Activated naive CD4-positive, alpha-beta T cell treated with anti-CD3 and anti-CD28 coated beads, Interleukin-2, amount 50 U/mL, for 16 hours (primary cell): ENCODE results near the gene GRHPR.

Experiments
- DNase-seq: peaks from one replicate; pipeline ENCODE4 v3.0.0-alpha.2; 2020

GRHPR gene

DNA sequence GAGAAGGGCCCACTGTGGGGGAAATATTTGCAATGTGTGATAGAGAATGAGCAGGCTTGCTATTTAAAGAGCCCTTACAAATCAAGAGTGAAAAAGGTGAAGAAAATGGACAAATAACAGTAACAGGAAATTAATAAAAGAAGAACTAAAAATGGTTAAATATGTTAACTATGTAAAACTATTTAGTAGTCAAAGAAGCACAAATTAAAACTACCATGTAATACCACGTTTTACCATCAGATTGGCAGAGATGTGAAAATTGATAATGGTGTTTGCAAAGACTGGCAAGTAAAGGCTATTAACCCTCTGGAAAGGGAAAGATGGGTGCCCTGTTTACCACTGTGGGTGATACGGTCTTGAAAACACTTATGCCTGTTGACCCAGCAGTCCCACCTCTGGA, 23.2 kb upstream of the GRHPR start:
- no peak for DNase-seq

DNA sequence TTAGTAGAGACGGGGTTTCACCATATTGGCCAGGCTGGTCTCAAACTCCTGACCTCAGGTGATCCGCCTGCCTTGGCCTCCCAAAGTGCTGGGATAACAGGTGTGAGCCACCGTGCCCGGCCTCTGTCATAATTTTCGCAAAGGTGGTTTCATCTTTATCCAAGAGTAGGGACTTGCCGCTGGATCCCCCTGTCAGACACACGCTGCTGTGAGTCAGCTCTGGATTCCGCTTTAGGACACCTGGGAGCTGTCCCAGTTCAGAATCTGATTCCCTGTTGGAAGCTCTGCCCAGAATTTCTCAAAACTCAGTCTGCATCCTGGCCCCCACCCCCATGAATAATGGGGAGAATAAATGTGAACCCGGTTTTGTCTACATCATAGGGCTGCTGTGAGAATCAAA, 17.9 kb upstream of the GRHPR start:
- DNase-seq: no peak

DNA sequence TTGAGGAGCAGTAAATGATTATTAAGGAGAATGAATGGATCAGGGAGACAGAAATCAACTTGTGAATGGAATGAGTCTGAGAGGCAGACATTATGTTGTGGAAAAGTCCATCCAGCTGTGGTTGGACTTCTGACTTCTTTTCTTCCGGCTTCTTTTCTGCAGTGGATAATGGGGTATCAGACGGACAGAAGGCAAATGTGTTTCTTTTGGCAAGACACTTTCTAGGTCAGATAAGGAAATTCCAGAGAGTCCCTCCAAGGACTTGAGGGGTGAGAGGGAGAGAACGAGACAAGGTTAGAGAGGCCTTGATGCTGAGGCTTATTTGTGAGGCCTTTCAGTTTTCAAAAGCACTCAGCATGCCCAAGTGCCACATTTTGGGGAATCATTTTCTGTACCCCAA, 17.1 kb upstream of the GRHPR start:
- no peak for DNase-seq

DNA sequence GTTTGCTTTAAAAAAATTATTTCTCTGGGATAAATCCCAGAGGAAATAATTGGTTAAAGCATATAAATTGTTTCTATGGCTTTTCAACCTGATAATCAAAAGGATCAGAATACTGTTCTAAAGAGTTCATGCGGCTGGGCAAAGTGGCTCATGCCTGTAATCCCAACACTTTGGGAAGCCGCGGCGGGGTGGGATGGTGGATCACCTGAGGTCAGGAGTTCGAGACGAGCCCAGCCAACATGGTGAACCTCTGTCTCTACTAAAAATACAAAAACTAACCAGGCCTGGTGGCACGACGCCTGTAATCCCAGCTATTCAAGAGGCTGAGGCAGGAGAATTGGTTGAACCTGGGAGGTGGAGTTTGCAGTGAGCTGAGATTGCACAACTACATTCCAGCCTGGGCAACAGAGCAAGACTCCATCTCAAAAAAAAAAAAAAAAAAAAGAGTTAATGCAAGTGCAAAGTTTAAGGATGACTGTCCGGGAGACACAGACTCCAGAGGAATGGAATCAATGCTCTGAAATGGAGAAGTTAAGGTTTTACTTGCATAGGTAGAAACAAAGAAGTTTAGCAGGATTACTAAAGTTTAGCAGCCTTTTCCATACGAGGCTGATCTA, 16.6 kb upstream of the GRHPR start:
- no peak for DNase-seq

- DNase-seq: no peak
These were observed 15.7 kb upstream of the GRHPR start for GRCh38 chr9:37406603-37407401.

DNA sequence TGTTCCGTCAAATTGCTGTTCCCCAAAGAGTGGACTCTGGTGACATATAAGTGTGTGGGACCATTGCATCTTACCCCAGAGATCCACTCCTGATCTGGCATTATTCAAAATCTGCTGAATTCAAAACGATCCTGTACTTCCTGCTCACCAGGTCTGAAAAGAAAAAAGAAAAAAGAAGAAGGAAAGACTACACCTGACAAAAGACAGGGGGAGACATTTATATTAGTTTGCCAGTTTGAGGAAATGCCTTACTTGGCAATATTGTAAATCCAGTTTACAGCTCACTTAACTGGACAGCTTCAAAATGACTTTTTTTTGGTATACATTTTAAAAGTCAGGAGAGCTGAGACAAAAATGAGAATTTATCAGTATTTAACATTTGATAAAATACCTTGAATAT, 15.0 kb upstream of the GRHPR start:
- DNase-seq: no peak

DNA sequence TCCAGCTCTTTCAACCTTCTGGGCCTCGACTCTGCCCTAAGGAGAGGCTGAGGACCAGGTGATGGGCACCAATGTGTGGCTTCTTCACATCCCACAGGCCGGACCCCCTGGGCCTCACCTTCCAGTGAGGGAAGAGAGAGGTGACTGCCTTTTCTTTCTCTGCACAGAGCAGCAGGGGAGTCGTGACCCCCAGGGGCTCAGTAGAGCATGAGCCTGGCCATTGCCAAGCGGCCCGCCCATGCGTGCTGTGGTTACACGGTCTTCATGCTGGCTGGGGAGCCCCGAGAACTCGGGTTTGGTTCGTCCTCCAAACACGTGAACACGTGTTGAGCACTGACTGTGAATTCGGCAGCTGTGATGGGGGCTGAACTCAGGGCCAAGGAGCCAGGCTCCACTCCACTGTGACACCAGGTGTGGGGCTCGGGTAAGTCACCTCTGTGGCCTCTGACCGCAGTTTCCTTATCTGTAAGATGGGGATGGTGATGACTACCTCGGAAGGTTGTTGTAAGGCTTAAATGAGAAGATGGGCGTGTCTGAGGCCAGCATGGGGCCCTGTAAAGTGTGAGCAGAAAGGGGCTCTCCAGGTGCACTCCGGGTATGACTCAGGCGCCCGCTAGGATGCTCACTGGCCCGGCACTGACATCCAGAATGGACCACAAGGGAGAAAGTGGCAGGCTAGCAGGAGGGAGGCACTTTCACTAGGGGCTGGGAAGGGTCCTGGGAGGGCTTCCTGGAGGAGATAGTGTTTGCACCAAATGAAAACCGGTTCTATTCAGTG, 13.4 kb upstream of the GRHPR start:
- DNase-seq: no peak

GRCh38 chr9:37410354-37410861, 12.1 kb upstream of the GRHPR start:
- DNase-seq: no peak

- DNase-seq: no peak
These were observed 11.3 kb upstream of the GRHPR start for GRCh38 chr9:37410969-37411785.

DNA sequence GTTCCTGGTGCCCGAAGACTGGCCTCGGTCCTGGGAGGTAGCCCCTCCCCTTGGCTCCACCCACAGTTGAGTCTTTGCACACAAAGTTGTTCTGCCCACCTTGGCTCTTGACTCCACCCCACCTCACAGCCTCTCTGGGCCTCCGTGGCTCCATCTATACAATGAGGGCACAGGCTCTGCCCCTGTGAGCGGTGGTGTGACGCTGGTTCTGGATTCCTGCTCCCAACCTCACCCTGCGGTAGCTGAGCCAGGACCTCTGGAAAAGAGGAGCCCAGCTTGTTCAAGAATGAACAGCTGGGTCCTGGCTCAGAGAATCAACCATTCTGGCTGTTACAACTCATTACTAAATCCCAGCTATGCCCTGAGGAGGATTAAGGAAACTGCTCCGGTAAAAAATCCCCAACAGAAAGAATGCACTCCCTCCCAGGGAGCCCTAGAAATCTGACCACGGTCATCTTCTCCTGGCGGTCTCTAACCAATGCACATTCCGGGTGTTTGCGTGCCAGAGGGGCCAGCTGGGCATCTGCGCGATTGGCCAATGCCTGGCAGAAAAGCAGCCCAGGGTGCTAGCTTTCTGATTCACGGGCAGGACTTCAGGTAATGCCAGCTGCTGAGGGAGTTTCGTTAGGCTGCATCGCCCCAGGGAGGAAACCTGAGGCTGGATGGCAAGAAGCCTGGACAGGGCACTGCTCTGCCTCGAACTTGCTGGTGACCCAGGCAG, 9.9 kb upstream of the GRHPR start:
- DNase-seq: no peak

DNA sequence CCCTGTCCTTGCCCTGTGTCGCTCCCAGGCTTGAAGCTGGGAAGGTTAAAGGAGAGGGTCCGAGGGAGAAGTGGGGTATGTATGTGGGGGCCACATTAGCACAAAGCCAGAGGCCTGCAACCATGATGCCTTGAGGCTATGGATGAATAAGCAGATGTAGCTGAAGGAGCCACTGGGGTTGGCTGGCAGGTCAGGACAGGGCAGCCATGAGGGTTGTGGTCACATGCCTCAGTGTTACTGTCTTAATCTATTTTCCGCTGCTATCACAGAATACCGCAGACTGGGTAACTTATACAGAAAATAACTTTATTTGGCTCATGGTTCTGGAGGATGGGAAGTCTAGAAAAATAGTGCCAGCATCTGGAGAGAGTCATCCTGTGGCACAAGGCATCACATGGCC, 9.2 kb upstream of the GRHPR start:
- no peak for DNase-seq

- DNase-seq: no peak
These were observed 8.0 kb upstream of the GRHPR start for GRCh38 chr9:37414503-37414943.

- DNase-seq: peak; percentile 79
These were observed 7.3 kb upstream of the GRHPR start for GRCh38 chr9:37415011-37415719.

- no peak for DNase-seq
These were observed 5.2 kb upstream of the GRHPR start for GRCh38 chr9:37417252-37417803.

GRCh38 chr9:37417857-37418618, 4.5 kb upstream of the GRHPR start:
- no peak for DNase-seq

GRCh38 chr9:37419204-37419603, 3.3 kb upstream of the GRHPR start:
- DNase-seq: no peak

- DNase-seq: no peak
These were observed 2.0 kb upstream of the GRHPR start for GRCh38 chr9:37420271-37421215.

GRCh38 chr9:37421914-37422288, 595 bp upstream of the GRHPR start:
- no peak for DNase-seq

- no peak for DNase-seq
These were observed 1.0 kb downstream of the GRHPR start for GRCh38 chr9:37423508-37423907.
